OCI-LY1 (cell line): Measurements from ENCODE around the gene DRICH1.

Experiments used
- H2AFZ ChIP-seq: fragments of 200-600 bp; sonication (generic), shearing (Covaris generic); 2 replicates; pipeline ENCODE4 v1.6.0; 2014; ENCODE audit warnings: antibody characterized with exemption, mild to moderate bottlenecking, low read length
- H3F3A ChIP-seq: fragments of 200-600 bp; sonication (generic), shearing (Covaris generic); 2 replicates; pipeline ENCODE4 v1.6.0; 2014; ENCODE audit warnings: mild to moderate bottlenecking, antibody characterized with exemption, low read length, moderate library complexity; ENCODE audit not compliant: insufficient read depth
- H3K27ac ChIP-seq: fragments of 200-600 bp; sonication (generic); 2 replicates; pipeline ENCODE4 v1.5.1; 2014; ENCODE audit warnings: low read length, mixed run types, mild to moderate bottlenecking, low read depth; ENCODE audit not compliant: poor library complexity, severe bottlenecking
- H3K27me3 ChIP-seq: fragments of 200-600 bp; sonication (generic); 2 replicates; pipeline ENCODE4 v1.6.0; 2014; ENCODE audit warnings: antibody characterized with exemption, mild to moderate bottlenecking, low read length, moderate library complexity; ENCODE audit not compliant: insufficient read depth
- H3K36me3 ChIP-seq: fragments of 200-600 bp; sonication (generic); 2 replicates; pipeline ENCODE4 v1.6.1; 2014; ENCODE audit warnings: mild to moderate bottlenecking, antibody characterized with exemption, low read length, moderate library complexity, mixed read lengths; ENCODE audit not compliant: insufficient read depth
- H3K4me1 ChIP-seq: fragments of 200-600 bp; sonication (generic); 2 replicates; pipeline ENCODE4 v1.5.1; 2014; ENCODE audit warnings: mild to moderate bottlenecking, low read length, moderate library complexity; ENCODE audit not compliant: insufficient read depth, severe bottlenecking
- H3K4me2 ChIP-seq: fragments of 200-600 bp; sonication (generic), shearing (Covaris generic); 2 replicates; pipeline ENCODE4 v1.6.1; 2014; ENCODE audit warnings: low read length
- H3K4me3 ChIP-seq: fragments of 200-600 bp; sonication (generic); 2 replicates; pipeline ENCODE4 v1.5.1; 2014; ENCODE audit warnings: low read length, low read depth, mild to moderate bottlenecking, mixed read lengths; ENCODE audit not compliant: poor library complexity, severe bottlenecking
- H3K79me2 ChIP-seq: fragments of 200-600 bp; shearing (Covaris generic); 2 replicates; pipeline ENCODE4 v1.6.1; 2016; ENCODE audit warnings: mixed run types, low read length, mixed read lengths; ENCODE audit not compliant: insufficient read depth
- H3K9ac ChIP-seq: fragments of 200-600 bp; sonication (generic), shearing (Covaris generic); 2 replicates; pipeline ENCODE4 v1.6.1; 2014; ENCODE audit warnings: mild to moderate bottlenecking, low read length, mixed read lengths
- H3K9me2 ChIP-seq: fragments of 200-600 bp; sonication (generic), shearing (Covaris generic); 2 replicates; pipeline ENCODE4 v1.6.1; 2014; ENCODE audit warnings: low read depth, mild to moderate bottlenecking, low read length, mixed read lengths
- H3K9me3 ChIP-seq: fragments of 200-600 bp; shearing (Covaris generic); 2 replicates; pipeline ENCODE4 v1.6.1; 2014; ENCODE audit warnings: low read length, mixed read lengths
- H4K20me1 ChIP-seq: fragments of 200-600 bp; sonication (generic), shearing (Covaris generic); 2 replicates; pipeline ENCODE4 v1.6.0; 2016; ENCODE audit warnings: mild to moderate bottlenecking, low read length; ENCODE audit not compliant: insufficient read depth
- EZH2 ChIP-seq: fragments of 200-600 bp; sonication (generic), shearing (Covaris generic); IDR thresholded peaks from 2 replicates; pipeline ENCODE4 v1.8.0; 2017; ENCODE audit warnings: borderline replicate concordance, mixed run types, mild to moderate bottlenecking, antibody characterized with exemption, low read length, moderate library complexity, mixed read lengths
- TF ChIP-seq, protein P1 (sequence below): fragments of 200-600 bp; sonication (generic), shearing (Covaris generic); IDR thresholded peaks from 2 replicates; pipeline ENCODE4 v1.5.1; 2017; ENCODE audit warnings: mild to moderate bottlenecking, antibody characterized with exemption, low read length, moderate library complexity, mixed read lengths

DRICH1 gene

DNA sequence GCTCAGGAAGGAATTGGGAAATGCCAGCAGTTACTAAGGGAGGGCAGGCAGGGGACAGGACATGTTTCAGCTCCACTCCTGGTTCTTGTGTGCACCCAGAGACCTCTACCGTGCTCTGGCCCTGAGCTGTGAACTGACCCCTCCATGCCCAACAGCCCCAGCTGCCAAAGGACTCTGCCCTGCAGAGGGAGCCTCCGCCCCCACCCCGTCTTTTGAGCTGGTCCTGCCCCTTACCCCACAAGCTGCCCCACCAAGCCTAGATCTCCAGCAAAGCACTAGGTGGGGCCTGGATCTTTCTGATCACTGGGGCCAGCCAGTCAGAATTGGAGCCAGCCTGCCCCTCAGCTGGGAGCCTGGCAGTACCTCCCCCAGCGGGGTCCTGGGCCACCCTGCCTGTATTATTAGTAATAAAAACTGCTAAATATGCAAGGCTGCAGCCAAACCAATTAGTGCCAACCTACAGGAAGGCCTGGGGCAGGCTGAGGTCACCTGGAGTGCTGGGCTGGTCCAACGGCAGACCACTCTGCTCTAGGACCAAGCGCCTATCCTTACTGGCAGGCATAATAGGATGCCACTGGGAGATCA is 23.9 kb upstream of the DRICH1 start:
- Histone ChIP-seq H3K36me3 (peaks cover 8% of the 10 kb centered on the region; the same call in 1 of the 2 replicates), H4K20me1 (no peaks in the 10 kb centered on the region), H3K9me3 (no peaks in the 10 kb centered on the region), H3K4me2 (no peak overlapping the region), H3K79me2 (no peaks in the 10 kb centered on the region), H3K9ac (no peak overlapping the region), H3K4me3 (no peak overlapping the region), H3K9me2 (no peaks in the 10 kb centered on the region), H3F3A (no peaks in the 10 kb centered on the region), H2AFZ (no peak overlapping the region), H3K27me3 (no peaks in the 10 kb centered on the region), H3K27ac (no peak overlapping the region), H3K4me1 (no peaks in the 10 kb centered on the region)
- TF ChIP-seq, protein P1, sequence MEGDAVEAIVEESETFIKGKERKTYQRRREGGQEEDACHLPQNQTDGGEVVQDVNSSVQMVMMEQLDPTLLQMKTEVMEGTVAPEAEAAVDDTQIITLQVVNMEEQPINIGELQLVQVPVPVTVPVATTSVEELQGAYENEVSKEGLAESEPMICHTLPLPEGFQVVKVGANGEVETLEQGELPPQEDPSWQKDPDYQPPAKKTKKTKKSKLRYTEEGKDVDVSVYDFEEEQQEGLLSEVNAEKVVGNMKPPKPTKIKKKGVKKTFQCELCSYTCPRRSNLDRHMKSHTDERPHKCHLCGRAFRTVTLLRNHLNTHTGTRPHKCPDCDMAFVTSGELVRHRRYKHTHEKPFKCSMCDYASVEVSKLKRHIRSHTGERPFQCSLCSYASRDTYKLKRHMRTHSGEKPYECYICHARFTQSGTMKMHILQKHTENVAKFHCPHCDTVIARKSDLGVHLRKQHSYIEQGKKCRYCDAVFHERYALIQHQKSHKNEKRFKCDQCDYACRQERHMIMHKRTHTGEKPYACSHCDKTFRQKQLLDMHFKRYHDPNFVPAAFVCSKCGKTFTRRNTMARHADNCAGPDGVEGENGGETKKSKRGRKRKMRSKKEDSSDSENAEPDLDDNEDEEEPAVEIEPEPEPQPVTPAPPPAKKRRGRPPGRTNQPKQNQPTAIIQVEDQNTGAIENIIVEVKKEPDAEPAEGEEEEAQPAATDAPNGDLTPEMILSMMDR, result no peak
- no peak for TF ChIP-seq EZH2

DNA sequence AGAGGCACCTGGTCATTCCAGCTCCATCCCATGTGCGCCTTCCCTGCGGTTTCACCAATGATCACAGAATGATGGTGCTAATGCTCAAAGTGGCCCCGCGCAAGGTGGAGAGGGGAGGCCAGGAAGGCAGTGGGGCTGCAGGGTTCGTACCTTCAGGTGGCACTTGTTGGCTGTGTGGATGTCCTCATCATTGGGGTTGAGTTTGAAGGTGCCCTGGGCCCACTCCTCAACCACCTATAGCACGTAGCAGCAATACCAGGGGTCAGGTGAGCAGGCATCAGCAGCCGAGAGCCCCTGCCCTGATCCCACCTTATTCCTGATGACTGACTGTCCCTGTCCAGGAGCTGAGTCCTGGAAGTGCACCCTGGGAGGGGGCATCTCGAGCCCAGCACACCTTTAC is 20.6 kb upstream of the DRICH1 start:
- Histone ChIP-seq H3F3A (no peaks in the 10 kb centered on the region), H3K9me2 (no peaks in the 10 kb centered on the region), H3K4me1 (no peaks in the 10 kb centered on the region), H3K79me2 (no peaks in the 10 kb centered on the region), H3K36me3 (no peaks in the 10 kb centered on the region), H3K27me3 (no peaks in the 10 kb centered on the region), H2AFZ (no peak overlapping the region), H3K27ac (no peak overlapping the region), H3K4me3 (no peak overlapping the region), H3K9me3 (no peaks in the 10 kb centered on the region), H4K20me1 (no peaks in the 10 kb centered on the region), H3K4me2 (no peak overlapping the region), H3K9ac (no peak overlapping the region)
- no peak for TF ChIP-seq EZH2
- TF ChIP-seq, protein P1, result no peak

DNA sequence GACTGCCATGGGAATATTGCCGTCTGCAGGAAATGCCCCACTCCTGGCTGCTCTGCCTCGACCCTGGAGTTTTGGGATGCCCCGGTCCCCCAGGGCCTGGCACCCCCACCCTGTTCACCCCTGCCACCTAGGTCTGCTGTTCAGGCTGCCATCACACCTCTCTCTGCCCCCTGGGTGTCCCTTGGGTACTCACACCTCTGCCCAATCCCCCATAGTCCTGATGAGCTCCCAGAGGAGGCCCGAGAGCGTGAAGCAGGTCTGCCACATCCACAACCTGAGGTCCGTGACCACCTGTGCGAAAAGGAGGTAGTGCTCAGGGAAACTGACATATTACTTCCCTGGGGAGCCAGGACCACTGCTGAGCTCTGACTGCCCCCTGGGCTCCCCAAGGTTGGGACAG is 20.2 kb upstream of the DRICH1 start:
- Histone ChIP-seq H3K4me2 (no peak overlapping the region), H3K9me3 (no peaks in the 10 kb centered on the region), H4K20me1 (no peaks in the 10 kb centered on the region), H3K9me2 (no peaks in the 10 kb centered on the region), H3K36me3 (no peaks in the 10 kb centered on the region), H3K4me3 (no peak overlapping the region), H3K9ac (no peak overlapping the region), H3K27me3 (no peaks in the 10 kb centered on the region), H3K79me2 (no peaks in the 10 kb centered on the region), H3K4me1 (no peaks in the 10 kb centered on the region), H3F3A (no peaks in the 10 kb centered on the region), H3K27ac (no peak overlapping the region), H2AFZ (no peak overlapping the region)
- TF ChIP-seq EZH2, result no peak
- TF ChIP-seq, protein P1, result no peak
